CD4-positive, alpha-beta T cell treated with Interleukin-17A for 1 hour (primary cell): ENCODE measurements around the gene RAB39A.

ENCODE experiments used
- DNase-seq: peaks from one replicate; pipeline ENCODE4 v3.0.0-alpha.2; 2020

The RAB39A gene

DNA sequence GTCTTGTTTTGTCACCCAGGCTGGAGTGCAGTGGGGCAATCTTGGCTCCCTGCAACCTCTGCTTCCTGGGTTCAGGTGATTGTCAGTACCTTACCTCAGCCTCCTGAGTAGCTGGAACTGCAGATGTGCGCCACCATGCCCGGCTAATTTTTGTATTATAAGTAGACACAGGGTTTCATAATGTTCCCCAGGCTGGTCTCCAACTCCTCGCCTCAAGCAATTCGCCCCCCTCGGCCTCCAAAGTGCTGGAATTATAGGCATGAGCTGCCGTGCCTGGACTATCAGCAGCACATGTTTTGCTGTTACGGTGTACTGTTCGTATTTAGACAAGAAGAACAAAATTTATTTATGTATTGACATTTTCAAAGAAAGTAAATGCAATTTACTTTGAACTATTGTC lies 34.8 kb downstream of the RAB39A start:
- no peak for DNase-seq

DNA sequence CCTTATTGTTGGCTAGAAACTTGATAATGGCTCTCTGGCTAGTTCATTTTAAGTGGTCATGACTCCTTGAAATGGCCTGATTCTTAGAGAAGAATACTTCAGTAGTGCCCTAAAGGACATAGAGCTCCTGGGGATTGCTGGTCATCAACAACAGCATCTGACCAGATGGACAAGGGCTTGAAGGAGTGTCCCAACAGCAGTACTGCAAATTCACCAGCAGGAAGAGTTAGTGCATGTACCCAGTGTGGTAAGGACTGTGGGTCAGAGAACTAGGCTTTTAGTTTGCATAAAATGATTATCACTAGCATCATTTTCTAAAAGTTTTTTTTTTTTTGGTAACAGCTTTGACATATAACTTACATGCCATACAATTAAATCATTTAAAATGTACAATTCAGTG lies 41.0 kb downstream of the RAB39A start:
- no peak for DNase-seq

DNA sequence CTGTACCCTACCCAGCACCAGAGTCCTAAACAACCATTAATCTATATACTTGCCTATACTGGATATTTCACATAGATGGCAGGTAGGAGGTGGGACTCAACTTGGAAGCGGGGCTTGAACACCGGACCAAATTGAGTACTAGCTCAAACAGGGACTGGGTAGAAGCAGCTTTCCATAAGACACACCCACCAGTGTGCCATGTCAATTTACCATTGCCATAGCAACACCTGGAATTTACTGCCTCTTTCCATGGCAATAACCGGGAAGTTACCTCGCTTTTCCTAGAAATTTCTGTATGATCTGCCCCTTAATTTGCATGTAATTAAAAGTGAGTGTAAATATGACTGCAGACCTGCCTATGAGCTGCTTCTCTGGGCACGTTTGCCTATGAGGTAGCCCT lies 41.8 kb downstream of the RAB39A start:
- DNase-seq: no peak

GRCh38 chr11:107973641-107974040 lies 45.4 kb downstream of the RAB39A start:
- no peak for DNase-seq

DNA sequence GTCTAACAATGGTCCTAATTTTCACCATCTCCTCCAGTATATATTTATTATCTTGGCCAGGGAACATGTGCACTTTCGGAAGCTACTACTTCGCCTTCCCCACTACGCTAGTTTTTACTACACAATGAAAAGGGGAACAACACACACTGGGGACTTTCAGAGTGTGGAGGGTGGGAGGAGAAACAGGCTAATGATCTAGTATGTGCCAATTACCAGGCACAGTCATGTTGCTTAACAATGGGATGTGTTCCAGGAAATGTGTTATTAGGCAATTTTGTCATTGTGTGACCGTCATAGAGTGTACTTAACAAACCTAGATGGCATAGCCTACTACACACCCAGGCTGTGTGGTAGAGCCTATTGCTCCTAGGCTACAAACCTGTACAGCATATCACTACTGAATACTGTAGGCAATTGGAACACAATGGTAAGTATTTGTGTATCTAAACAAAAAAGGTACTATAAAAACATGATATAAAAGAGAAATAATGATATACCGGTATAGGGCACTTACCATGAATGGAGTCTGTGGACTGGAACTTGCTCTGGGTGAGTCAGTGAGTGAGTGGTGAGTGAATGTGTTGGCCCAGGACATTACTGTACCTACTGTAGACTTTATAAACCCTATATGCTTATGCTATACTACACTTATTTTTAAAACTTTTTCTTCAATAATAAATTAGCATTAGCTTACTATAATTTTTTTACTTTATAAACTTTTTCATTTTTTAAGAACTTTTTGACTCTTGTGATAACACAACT lies 60.3 kb downstream of the RAB39A start:
- DNase-seq: peak; percentile 4

DNA sequence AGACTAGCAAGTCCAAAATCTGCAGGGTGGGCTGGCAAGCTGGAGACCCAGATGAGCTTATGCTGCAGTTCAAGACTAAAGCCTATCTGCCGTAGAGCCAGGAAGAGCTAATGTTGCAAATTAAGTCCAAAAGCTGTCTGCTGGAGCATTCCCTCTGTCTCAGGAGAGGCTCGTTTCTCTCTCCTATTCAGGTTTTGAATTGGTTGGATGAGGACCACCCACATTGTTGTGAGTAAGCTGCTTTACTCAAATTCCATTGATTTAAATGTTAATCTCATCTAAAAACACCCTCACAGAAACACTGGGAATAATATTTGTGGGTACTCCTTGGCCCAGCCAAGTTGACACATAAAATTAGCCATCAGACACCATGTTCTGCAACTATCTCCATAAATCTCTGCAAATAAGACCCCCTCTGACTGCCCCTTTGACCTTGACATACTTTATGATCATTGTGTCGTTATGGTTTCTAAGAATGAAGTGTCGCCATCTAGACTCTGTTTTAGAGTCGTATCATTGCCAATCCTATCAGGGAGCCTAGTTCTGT lies 63.7 kb downstream of the RAB39A start:
- no peak for DNase-seq

GRCh38 chr11:107996006-107996776 lies 67.9 kb downstream of the RAB39A start:
- DNase-seq: no peak

DNA sequence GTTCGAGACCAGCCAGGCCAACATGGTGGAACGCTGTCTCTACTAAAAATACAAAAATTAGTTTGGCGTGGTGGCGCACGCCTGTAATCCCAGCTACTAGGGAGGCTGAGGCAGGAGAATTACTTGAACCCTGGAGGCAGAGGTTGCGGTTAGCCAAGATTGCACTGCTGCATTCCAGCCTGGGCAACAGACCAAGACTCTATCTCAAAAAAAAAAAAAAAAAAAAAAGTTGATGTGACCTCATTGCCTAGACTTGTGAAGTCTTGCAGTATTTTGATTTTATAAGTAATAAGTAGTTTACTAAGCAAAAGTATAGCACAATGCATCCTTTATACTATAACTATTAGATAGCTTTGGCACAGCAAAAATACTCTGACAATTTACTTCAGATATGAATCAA lies 70.5 kb downstream of the RAB39A start:
- no peak for DNase-seq

- peak; percentile 52 for DNase-seq
These were observed 71.7 kb downstream of the RAB39A start for GRCh38 chr11:107999759-108000455.

DNA sequence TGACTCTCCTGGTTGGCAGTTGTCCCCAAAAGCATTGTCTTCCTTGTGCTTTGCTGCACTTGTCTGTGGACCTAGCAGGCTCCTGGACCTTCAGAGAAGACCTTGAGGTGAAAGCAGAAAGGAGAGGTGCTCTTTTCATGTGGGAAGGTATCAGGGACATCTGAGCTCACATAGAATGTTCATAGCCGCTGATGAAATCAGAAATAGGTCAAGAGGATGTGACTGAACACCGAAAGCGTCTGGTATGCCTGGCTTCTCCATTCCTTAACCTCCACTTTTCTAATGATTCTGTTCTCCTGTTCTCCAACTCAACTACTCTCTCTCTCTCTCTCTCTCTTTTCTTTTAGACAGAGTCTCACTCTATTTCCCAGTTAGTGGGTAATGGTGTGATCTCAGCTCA lies 74.2 kb downstream of the RAB39A start:
- no peak for DNase-seq

- no peak for DNase-seq
These were observed 75.4 kb downstream of the RAB39A start for GRCh38 chr11:108003623-108004022.

- DNase-seq: no peak
These were observed 79.6 kb downstream of the RAB39A start for GRCh38 chr11:108007819-108008218.

GRCh38 chr11:108008656-108009496 lies 80.6 kb downstream of the RAB39A start, which contains the start of gene CUL5:
CUL5 (plus strand) TSS chr11:108008898; CDS start chr11:108009349, 451 bp downstream.
- peak; percentile 90 for DNase-seq

- DNase-seq: no peak
These were observed 81.5 kb downstream of the RAB39A start for GRCh38 chr11:108009497-108010370.

DNA sequence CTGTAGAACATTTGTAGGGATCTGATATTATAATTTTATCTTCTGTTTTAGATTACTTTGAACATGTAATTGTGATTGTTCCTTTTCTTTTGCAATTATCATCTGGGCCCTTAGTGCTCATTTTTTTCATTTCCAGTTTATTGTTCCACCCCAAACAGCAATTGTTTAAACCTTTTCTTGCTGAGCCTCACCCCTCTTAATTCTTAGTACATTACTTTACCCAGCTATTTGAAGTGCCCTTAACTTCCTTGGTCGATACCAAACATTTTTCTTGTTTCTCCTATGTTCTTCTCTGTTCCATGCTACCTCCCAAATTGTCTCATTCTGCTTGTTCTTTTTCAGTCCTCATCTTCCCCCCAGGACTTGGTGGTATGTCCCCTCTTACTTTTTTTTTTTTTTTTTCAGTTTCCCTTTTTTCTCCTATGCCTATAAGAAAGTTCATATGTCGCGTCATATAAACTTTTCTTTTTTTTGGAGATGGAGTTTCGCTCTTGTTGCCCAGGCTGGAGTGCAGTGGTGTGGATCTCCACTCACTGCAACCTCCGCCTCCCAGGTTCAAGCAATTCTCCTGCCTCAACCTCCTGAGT lies 84.0 kb downstream of the RAB39A start:
- DNase-seq: no peak
